HG03521 (cell line): ENCODE data around the gene NR1H2.
"Not testable (repeated sequence)": the region's sequence is repeated elsewhere in the genome, so short reads cannot be mapped to it uniquely, and the experiment has no call there.

Experiments used
- ATAC-seq: cut with Tn5 transposase; IDR thresholded peaks from one replicate; pipeline ENCODE4 v1.9.1; 2021; ENCODE audit warnings: mild to moderate bottlenecking, moderate library complexity; ENCODE audit not compliant: unreplicated experiment

NR1H2 gene

GRCh38 chr19:50377517-50377916 is 1.3 kb downstream of the NR1H2 start:
- ATAC-seq = no peak

- ATAC-seq = no peak
Measured at GRCh38 chr19:50378169-50378862, 2.1 kb downstream of the NR1H2 start.

- ATAC-seq = no peak
Measured at GRCh38 chr19:50378863-50379236, 2.6 kb downstream of the NR1H2 start.

GRCh38 chr19:50379602-50380001 is 3.3 kb downstream of the NR1H2 start:
- ATAC-seq = no peak

GRCh38 chr19:50380137-50380536 is 3.9 kb downstream of the NR1H2 start:
- ATAC-seq = no peak

- no peak for ATAC-seq
Measured at GRCh38 chr19:50380751-50381151, 4.5 kb downstream of the NR1H2 start.

- ATAC-seq = no peak
Measured at GRCh38 chr19:50381881-50382729, 5.8 kb downstream of the NR1H2 start.

GRCh38 chr19:50383001-50383851 is 7.0 kb downstream of the NR1H2 start:
- ATAC-seq = no peak

GRCh38 chr19:50383852-50384684 is 7.8 kb downstream of the NR1H2 start, which contains the start of gene POLD1:
POLD1 (plus strand) TSS chr19:50384347; CDS start chr19:50398852, 14,505 bp downstream.
- peak; percentile 85 for ATAC-seq

- no peak for ATAC-seq
Measured at GRCh38 chr19:50384685-50385535, 8.7 kb downstream of the NR1H2 start.

- no peak for ATAC-seq
Measured at GRCh38 chr19:50387176-50387867, 11.1 kb downstream of the NR1H2 start.

GRCh38 chr19:50387868-50388245 is 11.6 kb downstream of the NR1H2 start:
- ATAC-seq = no peak

GRCh38 chr19:50390295-50390694 is 14.0 kb downstream of the NR1H2 start:
- ATAC-seq = not testable (repeated sequence)

GRCh38 chr19:50390952-50391351 is 14.7 kb downstream of the NR1H2 start:
- ATAC-seq = not testable (repeated sequence)

- ATAC-seq = no peak
Measured at GRCh38 chr19:50392759-50393158, 16.5 kb downstream of the NR1H2 start.

- no peak for ATAC-seq
Measured at GRCh38 chr19:50393589-50393988, 17.3 kb downstream of the NR1H2 start.

GRCh38 chr19:50394017-50394416 is 17.8 kb downstream of the NR1H2 start:
- no peak for ATAC-seq

- ATAC-seq = no peak
Measured at GRCh38 chr19:50398675-50399367, 22.6 kb downstream of the NR1H2 start.
